Keratinocyte (primary cell): ENCODE results near the gene STK24. TPM values are rescaled to one million over a fixed set of nuclear protein-coding genes. Genes with fewer than 3 reads are reported as not detected.

Source experiments
- DNase-seq: peaks from one replicate; pipeline ENCODE4 v3.0.0-alpha.2; 2011; ENCODE audit warnings: low read depth, missing footprints, low spot score
- FAIRE-seq: peaks from 2 replicates; lab custom pipeline; 2011; peaks lifted over from hg19 to GRCh38; lab: Jason Lieb, UNC
- H2AFZ ChIP-seq: 2 replicates; pipeline ENCODE4 v1.6.0; 2012; ENCODE audit warnings: low read length, control low read depth, inconsistent platforms; ENCODE audit not compliant: control insufficient read depth
- H3K27ac ChIP-seq: 2 replicates; pipeline ENCODE4 v1.5.1; 2011; ENCODE audit warnings: low read length; ENCODE audit not compliant: control insufficient read depth, insufficient read depth
- H3K27me3 ChIP-seq: 3 replicates; pipeline ENCODE4 v1.6.0; 2011; ENCODE audit warnings: low read length; ENCODE audit not compliant: control insufficient read depth, insufficient read depth; ENCODE audit errors: extremely low read depth
- H3K36me3 ChIP-seq, 2 experiments: 2 replicates in 1 of 2; 3 replicates in 1 of 2; pipeline ENCODE4 v1.5.1; 2011; ENCODE audit warnings: low read length in 2 of 2, mild to moderate bottlenecking in 1 of 2; ENCODE audit not compliant: control insufficient read depth in 2 of 2, insufficient read depth in 2 of 2; ENCODE audit errors: extremely low read depth in 1 of 2
- H3K4me1 ChIP-seq: 3 replicates; pipeline ENCODE4 v1.5.1; 2011; ENCODE audit warnings: low read length; ENCODE audit not compliant: control insufficient read depth, insufficient read depth; ENCODE audit errors: extremely low read depth
- H3K4me2 ChIP-seq: 3 replicates; pipeline ENCODE4 v1.6.0; 2011; ENCODE audit warnings: low read depth, low read length; ENCODE audit not compliant: control insufficient read depth, insufficient read depth; ENCODE audit errors: extremely low read depth
- H3K4me3 ChIP-seq, 3 experiments: fragments of 200-600 bp in 1 of 3; sonication (generic) in 1 of 3; 2 replicates in 2 of 3; 3 replicates in 1 of 3; pipeline ENCODE4 v1.5.1; 2011 to 2016; ENCODE audit warnings: low read length in 3 of 3, mild to moderate bottlenecking in 3 of 3, control low read depth in 2 of 3, inconsistent platforms in 1 of 3, low read depth in 1 of 3, mixed read lengths in 1 of 3, mixed run types in 1 of 3, moderate library complexity in 1 of 3; ENCODE audit not compliant: control insufficient read depth in 2 of 3, insufficient read depth in 2 of 3; ENCODE audit errors: extremely low read depth in 1 of 3
- H3K79me2 ChIP-seq: 2 replicates; pipeline ENCODE4 v1.6.0; 2012; ENCODE audit warnings: low read length; ENCODE audit not compliant: control insufficient read depth, insufficient read depth
- H3K9ac ChIP-seq: 3 replicates; pipeline ENCODE4 v1.6.0; 2011; ENCODE audit warnings: low read length; ENCODE audit not compliant: control insufficient read depth, insufficient read depth; ENCODE audit errors: extremely low read depth
- H3K9me1 ChIP-seq: 3 replicates; pipeline ENCODE4 v1.6.0; 2011; ENCODE audit warnings: low read length; ENCODE audit not compliant: control insufficient read depth, insufficient read depth; ENCODE audit errors: extremely low read depth
- H3K9me3 ChIP-seq: 2 replicates; pipeline ENCODE4 v1.5.1; 2012; ENCODE audit warnings: low read depth, low read length; ENCODE audit not compliant: control insufficient read depth
- H4K20me1 ChIP-seq: 3 replicates; pipeline ENCODE4 v1.6.0; 2011; ENCODE audit warnings: low read length; ENCODE audit not compliant: control insufficient read depth, insufficient read depth; ENCODE audit errors: extremely low read depth
- CTCF ChIP-seq, 3 experiments: IDR thresholded peaks in 1 of 3; conservative IDR thresholded peaks in 1 of 3; optimal IDR thresholded peaks in 1 of 3; 2 replicates in 2 of 3; 3 replicates in 1 of 3; pipeline versions ENCODE3 to v1.5.1; 2011; ENCODE audit warnings: low read length in 3 of 3, mild to moderate bottlenecking in 3 of 3, moderate library complexity in 2 of 3, control low read depth in 1 of 3, inconsistent platforms in 1 of 3; ENCODE audit not compliant: insufficient read depth in 2 of 3; ENCODE audit errors: extremely low read depth in 1 of 3
- EZH2 ChIP-seq: IDR thresholded peaks from one replicate; pipeline ENCODE4 v1.6.1; 2012; ENCODE audit warnings: inconsistent platforms, mild to moderate bottlenecking, low read length, moderate library complexity
- dilution Hi-C: fragments of 300-500 bp; cut with MboI; formaldehyde crosslinking; loops from one replicate; pipeline ENCODE4 v1.7.0; 2020; ENCODE audit warnings: low sequenced_read_pairs; ENCODE audit not compliant: extremely low pct_ligation_motif_present
- polyA plus RNA-seq, 5 experiments: library from polyadenylated mRNA; depleted of rRNA in 3 of 5; stranded (reverse) in 3 of 5; stranded (forward) in 1 of 5; unstranded in 1 of 5; fragments of >200 nt; gene quantifications; 1 replicate in 1 of 5; 2 replicates in 3 of 5; 3 replicates in 1 of 5; pipeline versions ENCODE4 v1.2.1 to v1.2.3, GENCODE V29; 2011 to 2012; ENCODE audit warnings: missing spikeins in 2 of 5, low read depth in 1 of 5, low replicate concordance in 1 of 5

STK24 gene
- polyA plus RNA-seq, 1 donor (not counting 4 experiments of a cell fraction or from before 2014, with no cell fraction given) = 81.6 TPM

GRCh38 chr13:98407575-98407974 lies 169.3 kb downstream of the STK24 start:
- no peak overlapping the region for H2AFZ ChIP-seq
- H3K79me2 ChIP-seq = no peaks in the 10 kb centered on the region
- no peak overlapping the region for H3K4me3 ChIP-seq
- H3K27ac ChIP-seq = no peak overlapping the region
- no peaks in the 10 kb centered on the region for H4K20me1 ChIP-seq
- no peak overlapping the region for H3K4me2 ChIP-seq
- FAIRE-seq = no peak
- H3K9me3 ChIP-seq = no peaks in the 10 kb centered on the region
- no peak overlapping the region for H3K9ac ChIP-seq
- no peaks in the 10 kb centered on the region for H3K4me1 ChIP-seq
- no peak for TF ChIP-seq CTCF (optimal IDR thresholded peaks at IDR 0.05 in 1 of 3, IDR thresholded peaks at IDR 0.05 in 1 of 3, conservative IDR thresholded peaks at IDR 0.05 in 1 of 3; ENCODE audit: extremely low read depth in 1 of 3, insufficient read depth in 2 of 3, low read length in 3 of 3)
- no peak for TF ChIP-seq EZH2
- H3K27me3 ChIP-seq = no peaks in the 10 kb centered on the region
- no peaks in the 10 kb centered on the region for H3K36me3 ChIP-seq
- H3K9me1 ChIP-seq = no peaks in the 10 kb centered on the region
- no peak for DNase-seq
- dilution Hi-C loops = no loop called here

- Histone ChIP-seq H3K4me2 (no peak overlapping the region), H2AFZ (no peak overlapping the region), H3K36me3 (no peaks in the 10 kb centered on the region), H3K27ac (no peak overlapping the region), H3K4me3 (no peak overlapping the region), H3K9me1 (no peaks in the 10 kb centered on the region), H3K9me3 (no peaks in the 10 kb centered on the region), H3K9ac (no peak overlapping the region), H4K20me1 (no peaks in the 10 kb centered on the region), H3K79me2 (no peaks in the 10 kb centered on the region), H3K4me1 (no peaks in the 10 kb centered on the region), H3K27me3 (no peaks in the 10 kb centered on the region)
- DNase-seq (no peak), FAIRE-seq (no peak)
- dilution Hi-C loops = no loop called here
- no peak for TF ChIP-seq EZH2
- no peak for TF ChIP-seq CTCF (optimal IDR thresholded peaks at IDR 0.05 in 1 of 3, IDR thresholded peaks at IDR 0.05 in 1 of 3, conservative IDR thresholded peaks at IDR 0.05 in 1 of 3; ENCODE audit: extremely low read depth in 1 of 3, insufficient read depth in 2 of 3, low read length in 3 of 3)
These were observed 169.9 kb downstream of the STK24 start for GRCh38 chr13:98406971-98407370.
